SU-DHL-6 (cell line): ENCODE results near the gene NTM.

ENCODE experiments used
- H2AFZ ChIP-seq: fragments of 200-600 bp; sonication (generic); 2 replicates; pipeline ENCODE4 v1.6.1; 2014; ENCODE audit warnings: low read depth, mild to moderate bottlenecking, moderate library complexity, mixed read lengths, antibody characterized with exemption, low read length; ENCODE audit not compliant: severe bottlenecking
- H3F3A ChIP-seq: fragments of 200-600 bp; shearing (Covaris generic); 2 replicates; pipeline ENCODE4 v1.6.0; 2016; ENCODE audit warnings: antibody characterized with exemption, mild to moderate bottlenecking; ENCODE audit not compliant: insufficient read depth
- H3K27ac ChIP-seq: fragments of 200-600 bp; sonication (generic); 2 replicates; pipeline ENCODE4 v1.5.1; 2016; ENCODE audit warnings: low read depth, mild to moderate bottlenecking, low read length, moderate library complexity, mixed read lengths
- H3K27me3 ChIP-seq: fragments of 200-600 bp; sonication (generic), shearing (Covaris generic); 2 replicates; pipeline ENCODE4 v1.6.0; 2014; ENCODE audit warnings: mild to moderate bottlenecking, low read length
- H3K36me3 ChIP-seq: fragments of 200-600 bp; sonication (generic); 2 replicates; pipeline ENCODE4 v1.6.1; 2014; ENCODE audit warnings: mild to moderate bottlenecking, low read length, mixed read lengths
- H3K4me2 ChIP-seq: fragments of 300-600, 200-600 bp; shearing (Covaris generic), sonication (generic); 2 replicates; pipeline ENCODE4 v1.6.0; 2014; ENCODE audit warnings: low read length, low read depth, mild to moderate bottlenecking; ENCODE audit not compliant: poor library complexity, severe bottlenecking
- H3K4me3 ChIP-seq: fragments of 200-600 bp; sonication (generic); 2 replicates; pipeline ENCODE4 v1.5.1; 2014; ENCODE audit warnings: antibody characterized with exemption, low read length, mild to moderate bottlenecking, mixed read lengths; ENCODE audit not compliant: insufficient read depth, poor library complexity, severe bottlenecking
- H3K79me2 ChIP-seq: fragments of 200-600 bp; sonication (generic); 2 replicates; pipeline ENCODE4 v1.6.1; 2014; ENCODE audit warnings: mild to moderate bottlenecking, low read length, moderate library complexity; ENCODE audit not compliant: insufficient read depth
- H3K9ac ChIP-seq: fragments of 200-600 bp; sonication (generic); 2 replicates; pipeline ENCODE4 v1.7.0; 2014; ENCODE audit warnings: mild to moderate bottlenecking, low read length
- H3K9me2 ChIP-seq: fragments of 200-600 bp; sonication (generic); replicated peaks from 2 replicates; pipeline ENCODE4 v1.6.1; 2014; ENCODE audit warnings: low read length; ENCODE audit not compliant: insufficient read depth
- H3K9me3 ChIP-seq: fragments of 200-600 bp; sonication (generic); 2 replicates; pipeline ENCODE4 v1.6.1; 2014; ENCODE audit warnings: low read length, mixed read lengths; ENCODE audit not compliant: insufficient read depth
- H4K20me1 ChIP-seq: fragments of 200-600 bp; sonication (generic); 2 replicates; pipeline ENCODE4 v1.6.1; 2014; ENCODE audit warnings: low read depth, mild to moderate bottlenecking, antibody characterized with exemption, low read length, moderate library complexity, mixed read lengths
- EZH2phosphoT487 ChIP-seq: fragments of 200-600 bp; sonication (generic), shearing (Covaris generic); conservative IDR thresholded peaks from 2 replicates; pipeline ENCODE4 v1.6.1; 2018; ENCODE audit warnings: mild to moderate bottlenecking, antibody characterized with exemption, low read length, moderate library complexity, mixed read lengths
- TF ChIP-seq, protein P1 (sequence below): fragments of 200-600 bp; sonication (generic); IDR thresholded peaks from one replicate; pipeline ENCODE4 v1.5.1; 2017; ENCODE audit warnings: antibody characterized with exemption, mild to moderate bottlenecking, low read length, moderate library complexity; ENCODE audit not compliant: insufficient read depth, poor library complexity, severe bottlenecking

The NTM gene

DNA sequence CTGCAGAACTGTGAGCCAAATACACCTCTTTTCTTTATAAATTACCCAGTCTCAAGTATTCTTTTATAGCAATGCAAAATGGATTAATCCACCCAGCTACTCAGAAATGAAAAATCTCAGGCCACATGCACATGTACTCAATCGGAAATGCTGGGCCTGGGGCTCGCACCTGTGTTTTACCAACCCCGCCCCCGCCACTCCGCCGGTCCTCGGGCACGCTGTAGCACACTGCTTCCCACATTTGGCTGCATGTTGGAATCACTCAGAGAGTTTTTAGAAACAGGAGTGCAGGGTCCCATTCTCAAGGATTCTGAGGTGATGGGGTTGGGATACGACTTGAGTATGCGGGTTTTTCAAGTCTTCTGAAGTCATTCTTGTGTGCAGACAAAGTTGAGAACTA lies 284.4 kb downstream of the NTM start:
- no peak overlapping the region for H2AFZ ChIP-seq
- H3K79me2 ChIP-seq, result no peaks in the 10 kb centered on the region
- no peaks in the 10 kb centered on the region for H3F3A ChIP-seq
- no peaks in the 10 kb centered on the region for H3K9me2 ChIP-seq
- no peaks in the 10 kb centered on the region for H4K20me1 ChIP-seq
- no peak overlapping the region for H3K4me2 ChIP-seq
- no peaks in the 10 kb centered on the region for H3K36me3 ChIP-seq
- no peak overlapping the region for H3K4me3 ChIP-seq
- TF ChIP-seq EZH2phosphoT487, result no peak
- TF ChIP-seq, protein P1, sequence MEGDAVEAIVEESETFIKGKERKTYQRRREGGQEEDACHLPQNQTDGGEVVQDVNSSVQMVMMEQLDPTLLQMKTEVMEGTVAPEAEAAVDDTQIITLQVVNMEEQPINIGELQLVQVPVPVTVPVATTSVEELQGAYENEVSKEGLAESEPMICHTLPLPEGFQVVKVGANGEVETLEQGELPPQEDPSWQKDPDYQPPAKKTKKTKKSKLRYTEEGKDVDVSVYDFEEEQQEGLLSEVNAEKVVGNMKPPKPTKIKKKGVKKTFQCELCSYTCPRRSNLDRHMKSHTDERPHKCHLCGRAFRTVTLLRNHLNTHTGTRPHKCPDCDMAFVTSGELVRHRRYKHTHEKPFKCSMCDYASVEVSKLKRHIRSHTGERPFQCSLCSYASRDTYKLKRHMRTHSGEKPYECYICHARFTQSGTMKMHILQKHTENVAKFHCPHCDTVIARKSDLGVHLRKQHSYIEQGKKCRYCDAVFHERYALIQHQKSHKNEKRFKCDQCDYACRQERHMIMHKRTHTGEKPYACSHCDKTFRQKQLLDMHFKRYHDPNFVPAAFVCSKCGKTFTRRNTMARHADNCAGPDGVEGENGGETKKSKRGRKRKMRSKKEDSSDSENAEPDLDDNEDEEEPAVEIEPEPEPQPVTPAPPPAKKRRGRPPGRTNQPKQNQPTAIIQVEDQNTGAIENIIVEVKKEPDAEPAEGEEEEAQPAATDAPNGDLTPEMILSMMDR, result no peak
- no peak overlapping the region for H3K9ac ChIP-seq
- no peaks in the 10 kb centered on the region for H3K27me3 ChIP-seq
- H3K27ac ChIP-seq, result no peak overlapping the region
- no peaks in the 10 kb centered on the region for H3K9me3 ChIP-seq

DNA sequence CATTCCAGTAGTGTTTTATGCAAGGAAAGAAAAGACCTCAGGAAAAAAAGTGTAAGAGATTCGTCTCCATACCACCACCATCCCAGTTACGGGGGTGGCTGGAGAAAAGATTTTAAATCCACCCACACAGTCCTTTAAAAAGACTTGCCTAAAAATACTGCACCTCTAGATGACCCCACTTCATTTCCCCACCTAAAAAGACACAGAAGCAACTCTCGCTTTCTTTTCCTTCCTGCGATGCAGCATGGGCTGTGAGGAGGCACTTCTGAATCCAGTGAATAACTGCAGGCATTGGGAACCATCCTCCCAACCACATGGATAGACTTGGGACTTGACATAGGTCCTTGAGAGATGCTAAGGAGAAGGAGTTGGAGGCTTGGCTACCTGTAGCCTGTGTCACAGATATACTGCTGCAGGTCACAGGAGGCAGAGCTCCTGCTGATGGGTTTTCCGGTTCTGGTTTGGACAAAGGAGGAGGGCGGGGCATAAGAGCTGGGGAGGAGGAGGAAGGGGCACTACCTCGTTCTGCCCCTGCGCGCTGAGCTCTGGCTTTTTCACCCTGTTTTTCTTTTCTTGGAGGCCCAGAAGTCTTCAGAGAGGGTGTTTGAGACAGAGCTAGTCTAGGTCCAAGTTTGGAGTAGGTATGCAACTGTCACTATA lies 285.9 kb downstream of the NTM start:
- Histone ChIP-seq H3K27ac (no peak overlapping the region), H4K20me1 (no peaks in the 10 kb centered on the region), H3K36me3 (no peaks in the 10 kb centered on the region), H3K4me3 (no peak overlapping the region), H3F3A (no peaks in the 10 kb centered on the region), H3K9me3 (no peaks in the 10 kb centered on the region), H2AFZ (no peak overlapping the region), H3K79me2 (no peaks in the 10 kb centered on the region), H3K27me3 (no peaks in the 10 kb centered on the region), H3K4me2 (no peak overlapping the region), H3K9ac (no peak overlapping the region), H3K9me2 (no peaks in the 10 kb centered on the region)
- TF ChIP-seq, protein P1, result no peak
- no peak for TF ChIP-seq EZH2phosphoT487

DNA sequence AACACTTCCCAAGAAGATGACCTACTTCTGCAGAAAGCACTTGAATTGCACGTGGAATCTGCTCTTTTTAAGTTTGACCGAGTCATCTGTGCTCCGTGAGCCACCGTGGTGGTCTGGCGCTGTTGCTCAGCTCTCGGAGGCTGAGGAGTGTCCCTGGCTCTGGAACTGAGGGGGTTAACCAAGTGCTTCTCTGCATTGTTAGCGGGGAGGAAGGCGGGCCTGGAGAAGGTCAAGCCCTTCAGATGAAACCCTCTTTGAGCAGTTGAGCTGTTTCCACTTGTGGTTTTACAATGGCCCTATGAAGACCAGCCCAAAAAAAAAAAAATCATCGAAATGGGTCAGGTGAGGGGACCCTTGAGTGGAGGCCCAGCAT lies 286.4 kb downstream of the NTM start:
- Histone ChIP-seq H3K9ac (no peak overlapping the region), H3K9me3 (no peaks in the 10 kb centered on the region), H3K9me2 (no peaks in the 10 kb centered on the region), H3K4me2 (no peak overlapping the region), H2AFZ (no peak overlapping the region), H3K27me3 (no peaks in the 10 kb centered on the region), H3K27ac (no peak overlapping the region), H3F3A (no peaks in the 10 kb centered on the region), H3K36me3 (no peaks in the 10 kb centered on the region), H4K20me1 (no peaks in the 10 kb centered on the region), H3K4me3 (no peak overlapping the region), H3K79me2 (no peaks in the 10 kb centered on the region)
- TF ChIP-seq, protein P1, result no peak
- no peak for TF ChIP-seq EZH2phosphoT487
